K562 (cell line): ENCODE measurements around the gene KXD1. TPM values are rescaled to one million over a fixed set of nuclear protein-coding genes. Genes with fewer than 3 reads are reported as not detected.
A peak's percentile ranks its signal among the peaks of the same experiment; 100 is the strongest.

Experiments used
- ARID3A ChIP-seq: IDR thresholded peaks from 2 replicates; pipeline ENCODE4 v1.6.1; 2012; ENCODE audit warnings: low read depth, low read length, improper control_type of control experiment, borderline replicate concordance
- CBFA2T3 ChIP-seq: fragments of 450-650 bp; IDR thresholded peaks from 2 replicates; pipeline ENCODE4 v1.6.1; 2017
- CREBBP ChIP-seq: IDR thresholded peaks from one replicate; pipeline ENCODE4 v1.6.1; 2012; ENCODE audit warnings: low read depth, mild to moderate bottlenecking, control low read depth, inconsistent platforms, low read length
- EGR1 ChIP-seq: fragments of 450-650 bp; conservative IDR thresholded peaks from 2 replicates; pipeline ENCODE4 v1.6.1; 2017; ENCODE audit warnings: mild to moderate bottlenecking
- FOSL1 ChIP-seq: fragments of 200-800 bp; sonication (Bioruptor generic); conservative IDR thresholded peaks from 2 replicates; pipeline ENCODE4 v1.6.1; 2016; ENCODE audit warnings: missing genetic modification characterization, missing compliant biosample characterization
- FOXM1 ChIP-seq, 2 experiments: fragments of 450-650 bp in 1 of 2; sonication (generic) in 1 of 2; formaldehyde crosslinking in 1 of 2; IDR thresholded peaks; 2 replicates each; pipeline versions ENCODE4 v1.6.1 to v1.9.0; 2017 to 2022; ENCODE audit warnings: low read depth in 2 of 2, mild to moderate bottlenecking in 2 of 2, missing genetic modification reagents in 1 of 2, moderate library complexity in 1 of 2
- FOXP1 ChIP-seq: sonication (generic); formaldehyde crosslinking; IDR thresholded peaks from 2 replicates; pipeline ENCODE4 v1.8.0; 2022; ENCODE audit warnings: mild to moderate bottlenecking, missing genetic modification reagents
- HEY1 ChIP-seq: fragments of 250-450 bp; sonication (Bioruptor Pico); IDR thresholded peaks from 2 replicates; pipeline ENCODE4 v1.5.0; 2020; ENCODE audit warnings: mild to moderate bottlenecking, moderate library complexity, borderline replicate concordance
- KDM2B ChIP-seq: fragments of 250-450 bp; sonication (Bioruptor Pico); IDR thresholded peaks from 2 replicates; pipeline ENCODE4 v1.8.0; 2021; ENCODE audit warnings: mild to moderate bottlenecking, moderate library complexity
- MAZ ChIP-seq, 2 experiments: fragments of 450-650 bp in 1 of 2; sonication (generic) in 1 of 2; formaldehyde crosslinking; IDR thresholded peaks in 1 of 2; conservative IDR thresholded peaks in 1 of 2; 2 replicates each; pipeline versions ENCODE4 v1.4.0 to v1.5.0; 2020; ENCODE audit warnings: mild to moderate bottlenecking in 1 of 2, missing genetic modification reagents in 1 of 2
- MEIS2 ChIP-seq: fragments of 450-650 bp; IDR thresholded peaks from 2 replicates; pipeline ENCODE4 v1.6.1; 2014; ENCODE audit warnings: mild to moderate bottlenecking; ENCODE audit not compliant: partially characterized antibody
- NCOR1 ChIP-seq: fragments of 450-650 bp; IDR thresholded peaks from 2 replicates; pipeline ENCODE4 v1.6.1; 2016; ENCODE audit warnings: mild to moderate bottlenecking, moderate library complexity
- NEUROD1 ChIP-seq: fragments of 150-350 bp; IDR thresholded peaks from 2 replicates; pipeline ENCODE4 v1.6.1; 2014; ENCODE audit warnings: borderline replicate concordance, low read length, low read depth; ENCODE audit not compliant: partially characterized antibody
- NRF1 ChIP-seq, 2 experiments: fragments of 450-650 bp; IDR thresholded peaks in 1 of 2; conservative IDR thresholded peaks in 1 of 2; 2 replicates each; pipeline ENCODE4 v1.6.1; 2014; ENCODE audit warnings: mild to moderate bottlenecking in 2 of 2
- RAD21 ChIP-seq, 2 experiments: fragments of 250-450 bp in 1 of 2; fragments of 450-650 bp in 1 of 2; sonication (Bioruptor Pico) in 1 of 2; formaldehyde crosslinking in 1 of 2; IDR thresholded peaks in 1 of 2; conservative IDR thresholded peaks in 1 of 2; 2 replicates each; pipeline versions ENCODE4 v1.4.0 to v1.8.0; 2020 to 2022; ENCODE audit warnings: mild to moderate bottlenecking in 2 of 2, moderate library complexity in 1 of 2
- SUPT5H ChIP-seq: fragments of 450-650 bp; IDR thresholded peaks from 2 replicates; pipeline ENCODE4 v1.6.1; 2016
- TFAM ChIP-seq: fragments of 250-450 bp; sonication (Bioruptor Pico); conservative IDR thresholded peaks from 2 replicates; pipeline ENCODE4 v1.5.0; 2021; ENCODE audit warnings: mild to moderate bottlenecking, moderate library complexity
- ZBTB17 ChIP-seq: fragments of 450-650 bp; formaldehyde crosslinking; IDR thresholded peaks from 2 replicates; pipeline ENCODE4 v1.4.0; 2020; ENCODE audit warnings: mild to moderate bottlenecking
- ZNF444 ChIP-seq: fragments of 250-450 bp; sonication (Bioruptor Pico); IDR thresholded peaks from 2 replicates; pipeline ENCODE4 v1.4.0; 2020; ENCODE audit warnings: mild to moderate bottlenecking, moderate library complexity
- polyA plus RNA-seq, 8 experiments: library from polyadenylated mRNA; depleted of rRNA in 4 of 8; stranded (reverse) in 5 of 8; unstranded in 3 of 8; fragments of >200 nt; fragmentation: Nextera tagmentation in 2 of 8; fragmentation: Illumina TruSeq in 1 of 8; extraction: Ambion mirVana in 2 of 8; extraction: Trizol in 1 of 8; gene quantifications; 2 replicates each; pipeline versions ENCODE4 v1.2.1 to v1.2.3, GENCODE V29; 2011 to 2014; ENCODE audit warnings: inconsistent platforms in 1 of 8, missing spikeins in 1 of 8
- total RNA-seq, 7 experiments: library from RNA; depleted of rRNA in 6 of 7; stranded (reverse); fragments of >200 nt in 6 of 7; fragmentation: Illumina TruSeq in 2 of 7; extraction: Trizol in 2 of 7; gene quantifications; 2 replicates each; pipeline versions ENCODE4 v1.2.1 to v1.2.3, GENCODE V29; 2011 to 2021; ENCODE audit warnings: low replicate concordance in 1 of 7
- TF ChIP-seq, protein P1 (sequence below), 2 experiments: IDR thresholded peaks; 2 replicates each; pipeline ENCODE4 v1.6.1; 2011; ENCODE audit warnings: borderline replicate concordance in 1 of 2, control low read depth in 1 of 2, low read depth in 1 of 2, low read length in 1 of 2, mild to moderate bottlenecking in 1 of 2, mixed read lengths in 1 of 2, moderate library complexity in 1 of 2; ENCODE audit not compliant: insufficient read depth in 1 of 2, insufficient read length in 1 of 2, poor library complexity in 1 of 2, severe bottlenecking in 1 of 2; ENCODE audit errors: extremely low read depth in 1 of 2
- TF ChIP-seq, protein P2 (sequence below), 2 experiments: IDR thresholded peaks in 1 of 2; conservative IDR thresholded peaks in 1 of 2; 2 replicates each; pipeline ENCODE4 v1.6.1; 2016; ENCODE audit warnings: low read depth in 2 of 2, mild to moderate bottlenecking in 1 of 2, missing compliant biosample characterization in 1 of 2, missing genetic modification characterization in 1 of 2, moderate library complexity in 1 of 2

The KXD1 gene
- total and polyA plus RNA-seq, 9 of the 15 experiments (the other 6 are each of a cell fraction or from before 2014, with no cell fraction given), result 21.9 to 210 (median 118) TPM

- TF ChIP-seq, protein P1, sequence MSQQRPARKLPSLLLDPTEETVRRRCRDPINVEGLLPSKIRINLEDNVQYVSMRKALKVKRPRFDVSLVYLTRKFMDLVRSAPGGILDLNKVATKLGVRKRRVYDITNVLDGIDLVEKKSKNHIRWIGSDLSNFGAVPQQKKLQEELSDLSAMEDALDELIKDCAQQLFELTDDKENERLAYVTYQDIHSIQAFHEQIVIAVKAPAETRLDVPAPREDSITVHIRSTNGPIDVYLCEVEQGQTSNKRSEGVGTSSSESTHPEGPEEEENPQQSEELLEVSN (IDR thresholded peaks at IDR 0.05; ENCODE audit: borderline replicate concordance in 1 of 2, extremely low read depth in 1 of 2, insufficient read depth in 1 of 2, insufficient read length in 1 of 2, low read depth in 1 of 2, low read length in 1 of 2, poor library complexity in 1 of 2, severe bottlenecking in 1 of 2), result peak in 1 of 2 experiments; percentile 33
- TF ChIP-seq CREBBP (no peak), NCOR1 (peak; percentile 98), KDM2B (CRISPR knock-in tag) (no peak), FOXM1 (IDR thresholded peaks at IDR 0.05; ENCODE audit: low read depth) (peak; percentile 90), FOXM1 (CRISPR knock-in tag; IDR thresholded peaks at IDR 0.05; ENCODE audit: low read depth) (no peak), CBFA2T3 (peak; percentile 99), MAZ (CRISPR knock-in tag; conservative IDR thresholded peaks at IDR 0.05 in 1 of 2, IDR thresholded peaks at IDR 0.05 in 1 of 2) (peak; percentile 76 to 84), ARID3A (peak; percentile 85; the same call in 1 of the 2 replicates), FOSL1 (tag) (peak; percentile 66), TFAM (CRISPR knock-in tag) (no peak), ZBTB17 (peak; percentile 76), NRF1 (conservative IDR thresholded peaks at IDR 0.05 in 1 of 2, IDR thresholded peaks at IDR 0.05 in 1 of 2) (peak; percentile 94), FOXP1 (CRISPR knock-in tag) (0 out of 2 replicates have a peak, but pooled peaks have one; percentile 59), SUPT5H (peak; percentile 57; the same call in 1 of the 2 replicates), ZNF444 (CRISPR knock-in tag) (0 out of 2 replicates have a peak, but pooled peaks have one; percentile 47), HEY1 (CRISPR knock-in tag) (no peak), EGR1 (peak; percentile 37; the same call in 1 of the 2 replicates), RAD21 (CRISPR knock-in tag; conservative IDR thresholded peaks at IDR 0.05 in 1 of 2, IDR thresholded peaks at IDR 0.05 in 1 of 2) (peak; percentile 56 to 76), NEUROD1 (peak; percentile 90), MEIS2 (peak; percentile 69)
- TF ChIP-seq, protein P2, sequence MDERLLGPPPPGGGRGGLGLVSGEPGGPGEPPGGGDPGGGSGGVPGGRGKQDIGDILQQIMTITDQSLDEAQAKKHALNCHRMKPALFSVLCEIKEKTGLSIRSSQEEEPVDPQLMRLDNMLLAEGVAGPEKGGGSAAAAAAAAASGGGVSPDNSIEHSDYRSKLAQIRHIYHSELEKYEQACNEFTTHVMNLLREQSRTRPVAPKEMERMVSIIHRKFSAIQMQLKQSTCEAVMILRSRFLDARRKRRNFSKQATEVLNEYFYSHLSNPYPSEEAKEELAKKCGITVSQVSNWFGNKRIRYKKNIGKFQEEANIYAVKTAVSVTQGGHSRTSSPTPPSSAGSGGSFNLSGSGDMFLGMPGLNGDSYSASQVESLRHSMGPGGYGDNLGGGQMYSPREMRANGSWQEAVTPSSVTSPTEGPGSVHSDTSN (CRISPR knock-in tag; IDR thresholded peaks at IDR 0.05; ENCODE audit: low read depth), result no peak
- TF ChIP-seq, protein P2 (tag; conservative IDR thresholded peaks at IDR 0.05; ENCODE audit: low read depth), result peak; percentile 51; the same call in 1 of the 2 replicates
Observed at GRCh38 chr19:18543814-18544475, 13.7 kb upstream of the KXD1 start (continued).
